Glutamatergic neuron (in vitro differentiated cells): ENCODE measurements around the gene RFNG. TPM values are rescaled to one million over a fixed set of nuclear protein-coding genes. Genes with fewer than 3 reads are reported as not detected.

ENCODE experiments used
- DNase-seq: peaks from one replicate; pipeline ENCODE4 v3.0.0; 2022
- H3K27ac Mint-ChIP-seq: one replicate; pipeline ENCODE4 v1.8.0; 2020; ENCODE audit warnings: mild to moderate bottlenecking, mixed read lengths, inconsistent platforms; ENCODE audit not compliant: unreplicated experiment
- H3K27me3 Mint-ChIP-seq: one replicate; pipeline ENCODE4 v1.8.0; 2020; ENCODE audit warnings: mild to moderate bottlenecking, moderate library complexity, mixed read lengths, inconsistent platforms; ENCODE audit not compliant: unreplicated experiment
- H3K36me3 Mint-ChIP-seq: one replicate; pipeline ENCODE4 v1.8.0; 2020; ENCODE audit warnings: mild to moderate bottlenecking, mixed read lengths, inconsistent platforms; ENCODE audit not compliant: unreplicated experiment
- H3K4me1 Mint-ChIP-seq: one replicate; pipeline ENCODE4 v1.8.0; 2020; ENCODE audit warnings: mild to moderate bottlenecking, low read depth, mixed read lengths, inconsistent platforms; ENCODE audit not compliant: unreplicated experiment
- H3K4me3 Mint-ChIP-seq: one replicate; pipeline ENCODE4 v1.8.0; 2020; ENCODE audit warnings: mild to moderate bottlenecking, mixed read lengths, inconsistent platforms; ENCODE audit not compliant: unreplicated experiment
- H3K9me3 Mint-ChIP-seq: one replicate; pipeline ENCODE4 v1.8.0; 2020; ENCODE audit warnings: mild to moderate bottlenecking, moderate library complexity, mixed read lengths, inconsistent platforms; ENCODE audit not compliant: unreplicated experiment
- CTCF ChIP-seq: fragments of 200-600 bp; sonication (generic); IDR thresholded peaks from one replicate; pipeline ENCODE4 v1.5.0; 2021; ENCODE audit not compliant: partially characterized antibody, unreplicated experiment
- total RNA-seq: library from RNA; stranded (reverse); fragmentation: NEBNext Ultra II Directional; extraction: Animal tissue kit (Norgen Biotek cat#: 25700); gene quantifications from one replicate; pipeline ENCODE4 v1.2.1, GENCODE V29; 2021; ENCODE audit not compliant: unreplicated experiment

Gene RFNG
- total RNA-seq, 1 donor from 2014 or later, result 50.8 TPM

- Mint-ChIP-seq H3K36me3 (no peaks in the 10 kb centered on the region), H3K4me3 (no peak overlapping the region), H3K9me3 (no peaks in the 10 kb centered on the region), H3K4me1 (no peaks in the 10 kb centered on the region), H3K27ac (no peak overlapping the region), H3K27me3 (peaks cover under 1% of the 10 kb centered on the region)
- no peak for DNase-seq
- no peak for TF ChIP-seq CTCF
Observed at GRCh38 chr17:82088838-82089722, 37.5 kb upstream of the RFNG start.

GRCh38 chr17:82087961-82088837, 36.6 kb upstream of the RFNG start:
- Mint-ChIP-seq H3K27me3 (peaks cover 2% of the 10 kb centered on the region), H3K4me1 (no peaks in the 10 kb centered on the region), H3K9me3 (no peaks in the 10 kb centered on the region), H3K27ac (no peak overlapping the region), H3K4me3 (no peak overlapping the region), H3K36me3 (no peaks in the 10 kb centered on the region)
- DNase-seq, result no peak
- no peak for TF ChIP-seq CTCF

- H3K27me3 Mint-ChIP-seq, result peaks cover 2% of the 10 kb centered on the region
- H3K4me1 Mint-ChIP-seq, result no peaks in the 10 kb centered on the region
- no peaks in the 10 kb centered on the region for H3K36me3 Mint-ChIP-seq
- no peak overlapping the region for H3K27ac Mint-ChIP-seq
- no peaks in the 10 kb centered on the region for H3K9me3 Mint-ChIP-seq
- DNase-seq, result no peak
- TF ChIP-seq CTCF, result no peak
- H3K4me3 Mint-ChIP-seq, result no peak overlapping the region
Observed at GRCh38 chr17:82086941-82087906, 35.6 kb upstream of the RFNG start.

- H3K36me3 Mint-ChIP-seq, result no peaks in the 10 kb centered on the region
- peaks cover 2% of the 10 kb centered on the region for H3K27me3 Mint-ChIP-seq
- H3K9me3 Mint-ChIP-seq, result no peaks in the 10 kb centered on the region
- TF ChIP-seq CTCF, result no peak
- H3K4me3 Mint-ChIP-seq, result no peak overlapping the region
- no peaks in the 10 kb centered on the region for H3K4me1 Mint-ChIP-seq
- DNase-seq, result no peak
- H3K27ac Mint-ChIP-seq, result no peak overlapping the region
Observed at GRCh38 chr17:82085931-82086764, 34.5 kb upstream of the RFNG start.
